GM23338 (cell line): ENCODE measurements around the gene GJB3.
A peak's percentile ranks its signal among the peaks of the same experiment; 100 is the strongest.

Source experiments
- CREB1 ChIP-seq: fragments of 250-450 bp; sonication (Bioruptor Pico); IDR thresholded peaks from 2 replicates; pipeline ENCODE4 v1.5.0; 2020; ENCODE audit warnings: low read depth, mild to moderate bottlenecking, moderate library complexity
- EZH2 ChIP-seq: fragments of 200-600 bp; sonication (generic); IDR thresholded peaks from one replicate; pipeline ENCODE4 v1.8.0; 2017; ENCODE audit warnings: antibody characterized with exemption, mild to moderate bottlenecking, low read depth; ENCODE audit not compliant: unreplicated experiment
- JUNB ChIP-seq: IDR thresholded peaks from one replicate; pipeline ENCODE4 v1.6.1; 2016; ENCODE audit warnings: antibody characterized with exemption; ENCODE audit not compliant: unreplicated experiment
- POLR2AphosphoS5 ChIP-seq: IDR thresholded peaks from 2 replicates; pipeline ENCODE4 v1.6.1; 2016; ENCODE audit warnings: antibody characterized with exemption, low read depth
- TF ChIP-seq, protein P1 (sequence below), 2 experiments: fragments of 200-600 bp in 1 of 2; sonication (generic) in 1 of 2; conservative IDR thresholded peaks; 2 replicates each; pipeline versions ENCODE4 v1.5.1 to v1.6.1; 2016 to 2017; ENCODE audit warnings: antibody characterized with exemption in 2 of 2, low read depth in 2 of 2, mild to moderate bottlenecking in 2 of 2, moderate library complexity in 1 of 2
- TF ChIP-seq, protein P2 (sequence below): IDR thresholded peaks from one replicate; pipeline ENCODE4 v1.6.1; 2018; ENCODE audit warnings: antibody characterized with exemption; ENCODE audit not compliant: unreplicated experiment

DNA sequence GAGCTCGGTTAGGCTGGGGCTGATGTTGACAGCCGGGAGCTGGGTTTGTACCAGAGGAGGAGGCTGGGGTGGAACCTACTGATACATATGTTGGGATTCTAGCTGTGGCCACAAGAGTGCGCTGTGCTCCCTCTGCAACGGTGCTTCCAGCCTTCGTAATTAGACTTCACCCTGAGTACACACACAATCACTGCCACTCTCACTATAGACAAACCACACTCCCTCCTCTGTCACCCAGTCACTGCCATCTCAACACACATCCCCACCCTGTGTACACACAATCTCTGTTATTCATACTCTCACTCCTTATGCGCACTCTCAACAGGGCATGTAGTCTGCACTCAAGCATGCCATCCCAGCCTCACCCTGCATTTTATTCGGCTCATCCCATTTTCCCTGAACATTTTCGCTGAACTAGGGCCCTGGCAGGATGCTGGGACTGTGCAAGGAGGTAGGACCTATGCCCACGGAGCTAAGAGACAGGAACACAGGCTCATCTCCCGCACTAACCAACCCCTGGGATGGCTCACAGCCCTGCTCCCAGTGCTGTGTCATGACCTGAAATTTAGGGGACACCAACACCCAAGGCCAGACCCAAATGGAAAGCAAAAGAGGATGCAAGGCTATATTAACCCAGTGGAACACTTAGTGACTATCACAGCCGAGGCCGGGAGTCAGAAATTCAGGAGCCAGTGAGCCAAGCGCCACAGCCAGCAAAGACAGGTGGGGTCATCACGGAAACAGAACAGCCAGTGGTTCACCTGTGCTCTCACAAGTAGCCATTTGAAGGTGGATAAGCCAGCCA is 5.7 kb downstream of the GJB3 start:
- TF ChIP-seq, protein P1, sequence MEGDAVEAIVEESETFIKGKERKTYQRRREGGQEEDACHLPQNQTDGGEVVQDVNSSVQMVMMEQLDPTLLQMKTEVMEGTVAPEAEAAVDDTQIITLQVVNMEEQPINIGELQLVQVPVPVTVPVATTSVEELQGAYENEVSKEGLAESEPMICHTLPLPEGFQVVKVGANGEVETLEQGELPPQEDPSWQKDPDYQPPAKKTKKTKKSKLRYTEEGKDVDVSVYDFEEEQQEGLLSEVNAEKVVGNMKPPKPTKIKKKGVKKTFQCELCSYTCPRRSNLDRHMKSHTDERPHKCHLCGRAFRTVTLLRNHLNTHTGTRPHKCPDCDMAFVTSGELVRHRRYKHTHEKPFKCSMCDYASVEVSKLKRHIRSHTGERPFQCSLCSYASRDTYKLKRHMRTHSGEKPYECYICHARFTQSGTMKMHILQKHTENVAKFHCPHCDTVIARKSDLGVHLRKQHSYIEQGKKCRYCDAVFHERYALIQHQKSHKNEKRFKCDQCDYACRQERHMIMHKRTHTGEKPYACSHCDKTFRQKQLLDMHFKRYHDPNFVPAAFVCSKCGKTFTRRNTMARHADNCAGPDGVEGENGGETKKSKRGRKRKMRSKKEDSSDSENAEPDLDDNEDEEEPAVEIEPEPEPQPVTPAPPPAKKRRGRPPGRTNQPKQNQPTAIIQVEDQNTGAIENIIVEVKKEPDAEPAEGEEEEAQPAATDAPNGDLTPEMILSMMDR (conservative IDR thresholded peaks at IDR 0.05; ENCODE audit: low read depth in 2 of 2): peak; percentile 70 to 95
- TF ChIP-seq, protein P2, sequence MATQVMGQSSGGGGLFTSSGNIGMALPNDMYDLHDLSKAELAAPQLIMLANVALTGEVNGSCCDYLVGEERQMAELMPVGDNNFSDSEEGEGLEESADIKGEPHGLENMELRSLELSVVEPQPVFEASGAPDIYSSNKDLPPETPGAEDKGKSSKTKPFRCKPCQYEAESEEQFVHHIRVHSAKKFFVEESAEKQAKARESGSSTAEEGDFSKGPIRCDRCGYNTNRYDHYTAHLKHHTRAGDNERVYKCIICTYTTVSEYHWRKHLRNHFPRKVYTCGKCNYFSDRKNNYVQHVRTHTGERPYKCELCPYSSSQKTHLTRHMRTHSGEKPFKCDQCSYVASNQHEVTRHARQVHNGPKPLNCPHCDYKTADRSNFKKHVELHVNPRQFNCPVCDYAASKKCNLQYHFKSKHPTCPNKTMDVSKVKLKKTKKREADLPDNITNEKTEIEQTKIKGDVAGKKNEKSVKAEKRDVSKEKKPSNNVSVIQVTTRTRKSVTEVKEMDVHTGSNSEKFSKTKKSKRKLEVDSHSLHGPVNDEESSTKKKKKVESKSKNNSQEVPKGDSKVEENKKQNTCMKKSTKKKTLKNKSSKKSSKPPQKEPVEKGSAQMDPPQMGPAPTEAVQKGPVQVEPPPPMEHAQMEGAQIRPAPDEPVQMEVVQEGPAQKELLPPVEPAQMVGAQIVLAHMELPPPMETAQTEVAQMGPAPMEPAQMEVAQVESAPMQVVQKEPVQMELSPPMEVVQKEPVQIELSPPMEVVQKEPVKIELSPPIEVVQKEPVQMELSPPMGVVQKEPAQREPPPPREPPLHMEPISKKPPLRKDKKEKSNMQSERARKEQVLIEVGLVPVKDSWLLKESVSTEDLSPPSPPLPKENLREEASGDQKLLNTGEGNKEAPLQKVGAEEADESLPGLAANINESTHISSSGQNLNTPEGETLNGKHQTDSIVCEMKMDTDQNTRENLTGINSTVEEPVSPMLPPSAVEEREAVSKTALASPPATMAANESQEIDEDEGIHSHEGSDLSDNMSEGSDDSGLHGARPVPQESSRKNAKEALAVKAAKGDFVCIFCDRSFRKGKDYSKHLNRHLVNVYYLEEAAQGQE: no peak
- TF ChIP-seq EZH2 (no peak), CREB1 (CRISPR knock-in tag) (no peak), POLR2AphosphoS5 (no peak), JUNB (no peak)
